Left colon (tissue), 2 donors: ENCODE measurements around the gene NTN1. TPM values are rescaled to one million over a fixed set of nuclear protein-coding genes. Genes with fewer than 3 reads are reported as not detected.
A peak's percentile ranks its signal among the peaks of the same experiment; 100 is the strongest.

Source experiments
- ATAC-seq: fragments of 200-7000 bp; cut with Tn5 transposase; one replicate; pipeline ENCODE4 v1.9.1; 2020; ENCODE audit warnings: mild to moderate bottlenecking, moderate library complexity
- DNase-seq, 2 donors: peaks; one replicate each; pipeline ENCODE4 v3.0.0-alpha.2; 2020
- intact Hi-C, 2 donors: fragments of 100-400 bp; cut with DNase I in 1 of 2; cut with micrococcal nuclease in 1 of 2; formaldehyde crosslinking; loops; one replicate each; pipeline versions ENCODE4 v1.11.2 to v1.14.0; 2022; cut with DNase I, micrococcal nuclease
- total RNA-seq, 2 donors: library from RNA; stranded (reverse); fragmentation: NEBNext Ultra II Directional; extraction: Animal tissue kit (Norgen Biotek cat#: 25700); gene quantifications; one replicate each; pipeline ENCODE4 v1.2.1, GENCODE V29; 2021
- donor health status: DM: no; HTN: no; CAD: no.
- donor health status: DM: yes; HTN: yes; CAD: no.

NTN1 gene
- total RNA-seq, 2 donors from 2014 or later: 3.2 to 7.4 TPM

DNA sequence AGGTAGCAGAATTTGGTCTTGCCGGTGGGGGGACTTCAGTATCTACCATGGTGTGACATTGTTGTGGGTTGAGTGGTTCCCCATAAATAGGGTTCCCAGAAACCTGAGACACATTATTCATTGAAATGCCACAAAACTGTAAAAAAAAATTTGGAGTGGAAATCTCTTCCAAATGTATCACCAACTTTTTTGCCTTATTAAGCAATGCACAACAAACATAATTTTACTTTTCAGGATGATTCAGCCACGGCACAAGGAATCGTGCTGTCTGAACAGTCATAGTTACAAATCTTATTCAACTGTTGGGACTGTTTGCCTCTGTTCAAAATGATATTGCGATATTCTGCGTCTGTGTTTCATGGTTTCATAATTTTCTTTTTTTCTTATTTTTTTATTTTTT, 181.2 kb downstream of the NTN1 start:
- ATAC-seq (no peak), DNase-seq (no peak)
- intact Hi-C loops: no loop called here

DNA sequence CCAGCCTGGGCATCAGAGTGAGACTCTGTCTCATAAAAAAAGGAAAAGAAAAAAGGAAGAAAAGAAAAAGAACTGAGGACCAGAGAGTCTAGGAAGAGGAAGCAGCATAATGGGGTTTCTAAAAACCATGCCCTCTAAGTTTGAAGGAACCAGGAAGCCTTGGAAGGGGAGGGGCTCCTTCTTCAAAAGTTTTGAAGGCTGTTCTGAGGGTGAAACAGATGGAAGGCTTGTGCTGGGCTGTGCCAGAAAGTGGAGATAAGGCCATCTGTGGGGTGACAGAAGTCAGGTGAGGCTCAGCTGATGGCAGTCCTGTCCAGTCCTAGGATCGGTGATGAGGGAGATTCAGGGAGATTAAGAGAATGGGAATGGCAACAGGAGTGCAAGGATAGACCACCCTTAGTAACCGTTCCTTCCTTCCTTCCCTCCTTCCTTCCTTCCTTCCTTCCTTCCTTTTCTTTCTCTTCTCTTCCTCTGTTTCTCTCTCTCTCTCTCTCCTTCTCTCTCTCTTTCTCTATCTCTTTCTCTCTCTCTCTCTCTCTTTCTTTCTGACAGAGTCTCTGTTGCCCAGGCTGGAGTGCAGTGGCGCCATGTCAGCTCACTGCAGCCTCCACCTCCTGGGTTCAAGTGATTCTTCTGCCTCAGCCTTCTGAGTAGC, 182.6 kb downstream of the NTN1 start:
- ATAC-seq (peak; percentile 13), DNase-seq (no peak)
- intact Hi-C loops: no loop called here

DNA sequence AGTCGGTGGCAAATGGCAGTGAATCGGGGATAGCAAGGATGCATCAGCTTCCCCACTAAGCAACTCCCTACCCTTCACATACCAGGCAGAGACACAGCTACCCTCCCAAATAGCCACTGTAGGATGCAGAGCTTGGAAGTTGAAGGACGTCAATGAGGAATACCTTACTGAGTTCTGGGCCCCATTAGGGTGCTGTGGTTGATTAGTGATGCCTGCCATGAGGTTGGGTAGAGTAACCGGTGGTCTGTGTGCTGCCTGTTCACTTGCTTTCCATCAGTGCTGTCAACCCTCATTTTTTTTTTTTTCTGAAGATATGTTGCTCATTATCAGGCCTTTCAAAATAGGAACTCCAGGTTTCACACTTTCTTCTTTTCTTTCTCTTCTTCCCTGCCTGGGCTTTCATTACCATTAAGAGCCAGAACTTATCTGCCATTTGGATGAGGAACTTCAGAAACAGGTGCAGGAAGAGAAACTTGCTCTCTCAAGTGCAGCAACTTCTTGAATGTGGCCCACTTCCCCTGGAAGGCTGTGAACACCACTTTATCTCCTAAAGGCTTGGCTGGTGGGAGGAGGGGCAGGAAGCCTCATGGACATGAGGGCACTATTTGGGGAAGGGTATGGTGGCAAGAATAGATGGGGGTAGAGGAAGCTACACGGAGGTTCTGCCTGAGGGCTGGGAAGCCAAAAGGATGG, 183.5 kb downstream of the NTN1 start:
- ATAC-seq: no peak
- intact Hi-C loops: no loop called here
- DNase-seq: no peak

DNA sequence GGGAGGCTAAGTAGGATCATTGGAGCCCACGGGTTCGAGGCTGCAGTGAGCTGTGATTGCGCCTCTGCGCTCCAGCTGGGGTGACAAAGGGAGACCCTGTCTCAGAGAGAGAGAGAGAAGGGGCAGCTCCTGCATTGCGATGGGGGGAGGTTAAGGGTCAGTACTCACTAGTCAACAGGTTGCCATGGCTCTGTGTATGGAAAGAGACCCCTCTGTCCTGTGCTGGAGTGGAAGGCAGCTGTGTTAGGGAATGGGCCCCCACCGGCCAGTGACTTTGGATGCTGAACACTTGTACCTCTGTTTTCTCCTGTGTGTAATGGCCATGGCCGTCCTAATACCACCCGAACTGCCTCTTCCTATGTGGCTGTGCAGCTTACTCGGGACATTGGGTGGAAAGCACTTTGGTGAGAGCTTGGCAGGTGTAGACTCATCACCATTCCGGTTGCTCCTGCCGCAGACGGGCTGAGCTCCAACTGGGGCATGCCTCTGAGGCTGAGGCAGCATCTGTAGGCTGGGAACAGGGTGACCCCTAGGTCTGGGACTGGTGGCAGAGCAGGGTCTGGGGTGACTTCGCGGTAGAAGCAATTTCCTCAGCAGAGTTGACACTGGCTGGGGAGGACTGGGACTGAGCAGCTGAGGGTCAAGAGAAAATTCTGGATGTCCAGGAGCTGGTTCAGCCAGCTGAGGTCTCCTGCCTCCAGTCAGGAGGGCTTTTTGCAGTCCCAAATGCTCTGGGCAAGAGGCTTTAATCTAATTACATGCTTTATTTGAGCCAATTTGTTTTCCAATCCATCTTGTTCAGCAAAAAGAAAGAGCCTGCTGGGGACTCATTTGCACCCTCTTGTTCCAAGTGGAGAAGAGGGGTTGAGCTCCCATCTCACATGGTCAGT, 184.5 kb downstream of the NTN1 start:
- ATAC-seq (no peak), DNase-seq (no peak)
- intact Hi-C loops: no loop called here

DNA sequence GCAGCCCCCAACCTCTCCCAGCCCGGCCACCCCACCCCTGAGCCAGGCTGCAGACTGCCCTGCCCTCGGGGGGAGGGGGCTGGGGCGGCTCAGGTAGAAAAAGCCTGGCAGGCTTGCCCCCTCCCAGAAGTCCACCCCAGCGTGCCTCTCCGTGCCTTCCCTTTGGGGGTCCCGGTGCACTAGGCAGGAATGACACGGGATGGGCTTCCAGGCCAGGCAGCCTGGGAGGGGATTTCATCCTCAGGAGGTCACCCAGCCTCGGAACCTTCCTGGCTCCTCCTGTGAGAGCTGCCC, 185.0 kb downstream of the NTN1 start:
- ATAC-seq (peak; percentile 9), DNase-seq (no peak)
- intact Hi-C loops: no loop called here

DNA sequence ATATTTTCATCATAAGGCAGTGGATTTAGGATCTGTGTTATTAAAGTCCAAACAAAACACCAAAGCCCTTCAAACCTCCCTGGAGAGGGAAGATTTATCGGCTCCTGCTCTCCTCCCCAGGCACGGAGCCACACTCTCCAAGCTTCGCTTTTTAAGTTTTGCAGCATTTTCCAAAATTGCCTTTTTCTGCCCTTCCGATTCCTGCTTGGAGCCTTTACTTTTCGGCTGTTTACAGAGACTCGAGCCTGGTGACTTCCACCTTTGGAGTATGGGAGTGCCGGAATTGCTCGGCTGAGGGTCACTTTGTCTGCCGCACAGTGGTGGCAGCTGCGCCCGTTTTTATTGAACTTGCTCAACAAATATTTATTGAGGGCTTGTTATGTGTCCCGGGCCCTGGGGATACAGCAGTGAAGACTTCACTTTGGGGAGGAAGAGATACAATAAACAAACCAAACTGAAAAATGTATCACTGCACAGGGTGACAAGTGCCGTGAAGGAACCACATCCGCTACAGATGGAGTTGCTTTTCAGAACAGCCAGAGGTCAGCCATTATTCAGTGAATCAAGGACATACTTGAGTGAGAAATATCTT, 185.5 kb downstream of the NTN1 start:
- ATAC-seq (peak; percentile 95), DNase-seq (peak; percentile 62 to 66)
- intact Hi-C loops: no loop called here

DNA sequence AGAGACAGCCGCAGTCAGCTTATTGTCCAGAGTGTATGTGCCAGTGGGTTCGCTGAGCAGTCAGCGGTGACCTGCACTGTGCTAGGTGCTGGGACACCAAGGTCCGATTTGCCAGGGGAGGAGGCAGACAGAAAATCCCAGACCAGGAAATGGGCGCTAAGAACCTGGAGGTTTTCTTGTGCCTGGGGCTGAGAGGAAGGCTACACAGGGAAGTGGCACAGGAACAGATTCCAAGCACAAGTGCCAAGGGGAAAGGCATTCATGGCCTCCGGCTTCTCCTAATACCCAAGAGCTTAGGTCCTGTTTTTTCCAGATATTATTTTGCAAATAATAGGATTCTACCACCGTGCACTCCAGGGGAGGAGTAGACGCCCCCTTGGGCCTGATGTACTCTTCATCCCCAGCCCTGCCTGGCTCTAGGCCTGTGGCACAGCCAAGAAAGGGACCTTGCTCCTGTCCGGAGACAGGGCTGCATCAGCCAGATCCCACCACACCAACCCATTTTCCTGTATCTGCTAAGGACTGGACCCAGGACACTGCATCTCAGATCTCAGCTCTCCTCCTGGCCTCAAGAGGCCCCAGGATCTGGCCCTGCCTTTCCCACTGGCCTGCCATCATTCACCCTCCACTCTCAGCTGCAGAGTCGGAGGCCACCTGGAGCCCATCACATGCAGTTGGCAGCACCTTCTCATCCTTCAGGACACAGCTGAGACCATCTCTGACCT, 187.2 kb downstream of the NTN1 start:
- intact Hi-C loops: no loop called here
- ATAC-seq: no peak
- no peak for DNase-seq

DNA sequence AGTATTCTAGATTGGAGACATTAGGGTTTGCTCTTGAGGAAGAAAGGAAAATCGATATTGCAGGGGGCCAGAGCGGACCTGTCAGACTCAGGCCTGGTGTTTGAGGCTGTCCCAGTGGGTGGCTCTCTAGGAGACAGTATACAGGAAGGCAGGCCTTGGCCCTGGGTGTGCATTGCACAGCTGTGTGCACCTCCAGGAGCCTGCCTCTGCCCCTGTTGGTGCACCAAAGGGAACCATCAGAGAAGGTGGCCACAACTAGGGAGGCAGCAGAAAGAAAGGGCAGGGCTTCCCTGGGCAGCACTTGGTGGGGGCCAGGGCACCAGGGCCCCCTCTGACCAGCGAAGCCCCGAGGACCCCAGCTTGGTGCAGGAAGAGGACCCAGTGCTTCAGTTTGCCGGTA, 188.0 kb downstream of the NTN1 start:
- intact Hi-C loops: no loop called here
- DNase-seq: no peak
- ATAC-seq: no peak

DNA sequence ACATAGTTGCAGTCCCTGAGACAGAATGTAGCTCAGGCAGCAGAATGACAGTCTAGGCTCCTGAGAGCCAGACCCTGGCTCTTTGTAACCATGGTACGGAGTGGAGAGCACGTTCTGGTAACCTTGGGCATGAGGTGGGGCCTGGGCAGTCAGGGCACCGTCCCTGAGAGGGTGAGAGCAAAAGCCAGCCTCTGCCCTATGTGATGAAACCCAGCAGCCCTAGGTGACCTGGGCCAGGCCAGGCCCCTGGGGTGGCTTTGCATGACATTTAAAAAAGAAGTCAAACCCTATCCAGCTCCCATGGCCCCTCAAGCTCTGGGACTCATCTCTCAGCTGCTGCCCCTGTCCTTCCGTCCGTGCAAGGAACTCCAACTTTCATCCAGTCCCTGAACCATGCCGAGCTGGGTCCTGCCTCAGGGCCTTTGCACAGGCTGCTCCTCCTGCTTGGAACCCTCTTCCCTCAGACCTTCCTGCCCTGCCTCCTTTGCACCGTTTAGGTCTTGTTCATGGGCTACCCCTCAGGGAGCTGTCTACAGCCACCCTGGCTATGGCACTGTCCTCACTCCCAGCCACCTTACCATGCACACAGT, 188.6 kb downstream of the NTN1 start:
- intact Hi-C loops: no loop called here
- DNase-seq (no peak), ATAC-seq (no peak)

DNA sequence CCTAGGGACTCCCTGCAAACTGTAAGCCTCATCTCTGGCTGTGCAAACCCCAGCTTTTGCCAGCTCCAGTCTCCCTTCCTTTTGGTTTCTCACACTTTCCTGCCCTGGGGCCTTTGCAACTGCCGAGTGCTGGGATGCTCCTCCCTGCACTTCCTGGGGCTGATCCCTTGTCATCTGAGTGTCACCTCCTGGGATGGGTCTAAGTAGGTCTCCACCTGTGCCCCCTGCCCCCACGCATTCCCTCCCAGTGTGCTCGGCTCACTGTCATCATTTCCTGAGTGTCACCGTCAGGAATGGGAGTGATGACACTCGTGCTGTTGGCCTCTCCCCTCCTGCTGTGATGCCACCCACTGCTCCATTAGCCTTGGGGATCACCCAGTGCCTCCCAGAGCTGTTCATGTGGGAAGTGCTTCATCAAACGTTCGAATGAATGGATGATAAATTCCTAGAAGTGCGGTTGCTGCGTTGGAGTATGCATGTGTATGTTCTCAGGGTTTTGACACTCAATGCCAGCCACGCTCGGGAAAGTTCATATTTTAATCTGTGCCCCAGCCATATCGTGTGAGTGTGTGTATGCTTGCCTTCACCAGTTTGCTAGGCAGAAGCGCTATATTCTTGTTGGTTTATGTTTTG, 189.9 kb downstream of the NTN1 start:
- ATAC-seq (no peak), DNase-seq (no peak)
- intact Hi-C loops: no loop called here

DNA sequence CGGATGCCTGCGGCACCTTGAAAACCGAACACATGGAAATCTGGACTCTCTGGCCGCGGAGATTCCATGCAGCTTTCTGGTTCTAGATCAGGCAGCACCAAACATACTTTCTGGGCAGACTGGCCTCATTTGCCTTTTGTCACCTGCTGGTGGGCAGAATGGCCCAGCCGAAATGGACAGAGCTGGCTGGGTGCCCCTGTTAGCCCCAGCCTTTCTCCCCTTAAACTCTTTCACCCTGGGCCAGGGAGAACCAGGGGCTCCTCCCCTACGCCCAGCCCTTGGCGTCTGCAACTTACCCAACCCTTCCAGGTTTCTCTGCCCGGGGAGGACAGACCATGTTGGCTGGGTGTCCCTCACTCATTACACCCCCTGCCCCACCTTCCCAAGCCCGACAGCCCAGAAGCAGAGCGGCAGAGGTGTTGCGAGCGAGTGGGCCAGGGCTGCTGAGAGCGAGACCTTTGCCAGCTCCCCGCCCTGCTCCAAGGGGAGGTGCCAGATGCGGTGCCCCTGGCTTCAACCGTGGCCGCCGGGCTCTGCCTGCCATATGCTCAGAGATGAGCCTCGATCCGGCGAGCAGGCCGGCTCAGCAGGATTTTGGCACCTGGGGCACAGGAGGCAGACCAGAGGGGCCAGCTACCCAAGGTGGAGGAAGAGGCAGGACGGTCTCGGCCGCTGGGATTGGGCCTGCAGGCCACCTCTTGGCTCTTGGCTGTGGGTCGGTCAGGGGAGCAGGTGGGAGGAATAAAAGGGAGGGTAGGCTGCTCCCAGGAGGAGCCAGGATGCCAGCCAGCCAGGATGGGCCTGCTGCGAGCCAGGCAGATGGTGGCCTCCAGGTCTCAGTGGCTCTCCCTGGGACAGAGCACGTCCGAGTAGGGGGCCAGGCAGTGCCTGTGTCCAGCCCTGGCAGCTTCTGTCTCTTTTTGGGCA, 191.3 kb downstream of the NTN1 start:
- intact Hi-C loops: no loop called here

DNA sequence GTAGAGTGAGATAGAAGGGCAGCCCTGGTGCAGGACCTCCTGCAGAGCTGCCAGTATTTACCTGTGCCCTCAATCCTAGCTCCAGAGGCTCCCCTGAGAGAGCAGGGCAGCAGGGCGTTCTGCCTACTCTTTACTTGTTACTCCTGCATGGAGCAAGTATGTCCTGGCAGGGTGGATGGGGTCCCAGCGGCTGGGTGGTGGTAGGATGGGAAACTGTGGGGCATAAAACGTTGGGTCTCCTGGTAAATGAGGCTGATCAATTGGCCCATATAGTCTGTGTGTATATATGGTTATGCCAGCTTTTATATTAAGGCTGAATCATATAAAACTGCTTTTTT, 192.0 kb downstream of the NTN1 start:
- DNase-seq: peak in 1 of 2 donors; percentile 12
- intact Hi-C loops: no loop called here
- ATAC-seq: no peak

More for the DNA sequence above, 191.3 kb downstream of the NTN1 start:
- DNase-seq: no peak
- ATAC-seq: no peak

DNA sequence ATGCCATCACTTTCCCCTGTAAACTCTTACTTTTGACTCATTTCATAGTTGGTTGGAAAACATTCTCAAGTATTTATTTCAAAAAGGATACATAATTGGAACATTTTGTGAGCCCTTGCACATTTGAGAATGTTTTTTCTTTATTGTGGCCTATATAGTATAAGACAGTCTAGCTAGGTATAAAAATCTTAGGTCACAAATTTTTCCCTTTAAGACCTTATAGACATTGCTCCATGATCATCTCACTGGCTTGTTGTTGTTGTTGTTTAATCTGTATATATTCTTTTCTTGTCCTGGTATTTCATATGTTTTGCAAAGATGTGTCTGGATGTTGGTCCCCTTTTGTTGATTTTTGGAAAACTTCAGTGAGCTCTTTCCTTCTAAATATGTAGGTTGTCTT, 194.2 kb downstream of the NTN1 start:
- DNase-seq (no peak), ATAC-seq (no peak)
- intact Hi-C loops: no loop called here

DNA sequence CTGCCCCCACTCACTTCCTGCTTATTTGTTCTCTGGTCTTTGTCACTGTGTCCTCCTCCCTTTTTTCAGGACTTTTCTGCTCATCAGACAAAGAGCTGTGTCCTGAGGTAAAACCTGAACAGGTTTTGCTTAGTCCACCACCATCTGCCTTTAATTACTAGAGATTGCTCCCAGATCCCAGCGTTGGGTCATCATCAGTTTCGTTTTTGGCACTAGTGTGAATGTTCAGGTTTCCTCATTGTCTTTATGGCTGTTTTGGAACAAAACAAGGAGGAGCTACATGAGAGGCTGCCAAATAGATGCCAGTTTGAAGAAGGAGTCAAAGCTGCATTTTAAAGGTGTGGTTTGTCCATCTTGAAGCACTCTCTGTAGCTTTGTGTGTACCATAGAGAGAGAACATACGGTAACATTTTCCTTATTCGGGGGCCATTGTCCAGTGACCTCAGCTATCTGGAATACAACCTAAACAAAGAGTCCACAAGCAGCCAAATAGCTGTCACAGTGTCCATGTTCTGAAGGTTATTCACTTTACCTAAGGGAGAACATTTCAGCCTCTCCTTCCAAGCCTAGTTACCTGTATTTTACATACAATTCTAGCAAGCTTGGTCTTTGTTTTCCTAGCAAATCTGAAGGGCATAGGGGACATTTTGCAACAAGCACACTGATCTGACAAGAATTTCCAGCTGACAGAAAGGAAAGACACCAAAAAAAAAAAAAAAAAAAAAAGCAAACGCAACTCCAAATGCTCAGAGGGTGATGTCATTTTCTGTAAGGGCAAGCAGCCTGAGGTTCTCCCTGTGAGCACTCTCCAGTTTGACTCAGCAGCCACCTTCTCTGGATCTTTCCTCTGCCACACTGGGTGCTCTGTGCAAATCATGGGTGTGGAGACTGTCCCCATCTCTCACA, 196.1 kb downstream of the NTN1 start:
- intact Hi-C loops: no loop called here
- ATAC-seq: peak; percentile 76
- DNase-seq: no peak

DNA sequence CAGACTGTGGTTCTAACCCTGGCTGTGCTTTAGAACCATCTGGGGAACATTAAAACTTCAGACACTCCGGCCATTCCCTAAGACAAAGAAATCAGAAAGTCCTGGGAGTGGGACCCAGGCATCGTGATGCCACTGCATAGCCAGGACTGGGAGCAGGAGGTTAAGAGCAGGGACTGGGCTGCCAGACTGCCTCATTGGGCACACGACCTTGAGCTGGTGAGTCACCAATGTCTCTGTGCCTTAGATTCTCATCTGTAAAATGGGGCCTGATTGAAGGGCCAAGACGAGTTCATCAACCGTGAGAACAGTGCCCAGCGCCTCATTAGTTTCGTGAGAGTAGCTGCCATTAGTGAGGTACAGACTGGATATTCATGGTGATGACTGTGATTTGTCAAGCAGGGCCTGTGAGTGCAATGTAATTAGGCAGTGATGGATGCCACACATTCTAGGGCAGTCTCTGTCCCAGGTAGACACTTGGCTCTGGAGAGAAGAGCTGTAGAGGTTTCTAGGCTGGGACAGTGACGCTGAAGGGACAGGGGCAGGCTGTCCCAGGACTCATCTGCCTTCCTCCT, 196.8 kb downstream of the NTN1 start:
- intact Hi-C loops: no loop called here
- ATAC-seq: no peak
- no peak for DNase-seq

DNA sequence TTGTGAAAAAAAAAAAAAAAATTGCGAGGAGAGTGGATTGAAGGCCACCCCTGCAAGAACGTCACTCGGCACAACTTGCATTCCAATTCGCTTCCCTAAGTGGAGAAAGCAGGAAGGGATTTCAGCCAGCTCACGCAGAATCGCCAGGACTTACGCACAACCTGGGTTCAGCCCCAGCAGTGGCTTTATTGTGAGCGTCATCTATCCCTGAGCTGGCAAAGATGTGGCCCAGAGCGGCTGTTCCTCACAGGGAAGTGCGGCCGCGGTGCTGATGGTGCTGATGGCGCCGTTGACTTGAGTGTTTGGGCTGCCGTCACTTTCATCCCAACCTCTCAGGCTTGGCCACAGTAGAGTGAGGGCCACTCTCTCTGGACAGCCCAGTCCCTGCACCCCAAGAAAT, 197.6 kb downstream of the NTN1 start:
- ATAC-seq: no peak
- intact Hi-C loops: no loop called here
- no peak for DNase-seq
